Stimulated activated CD4-positive, alpha-beta T cell treated with anti-CD3 and anti-CD28 coated beads, TNF-alpha, amount 100 ng/mL, for 48 hours (primary cell): ENCODE data around the gene MICU2.

ENCODE experiments used
- DNase-seq, 3 donors: peaks; one replicate each; pipeline ENCODE4 v3.0.0-alpha.2; 2020; ENCODE audit warnings: low read depth in 3 of 3

Gene MICU2

GRCh38 chr13:21486322-21486721, 117.6 kb downstream of the MICU2 start:
- DNase-seq = no peak

- DNase-seq = no peak
Observed at GRCh38 chr13:21483748-21484147, 120.2 kb downstream of the MICU2 start.

DNA sequence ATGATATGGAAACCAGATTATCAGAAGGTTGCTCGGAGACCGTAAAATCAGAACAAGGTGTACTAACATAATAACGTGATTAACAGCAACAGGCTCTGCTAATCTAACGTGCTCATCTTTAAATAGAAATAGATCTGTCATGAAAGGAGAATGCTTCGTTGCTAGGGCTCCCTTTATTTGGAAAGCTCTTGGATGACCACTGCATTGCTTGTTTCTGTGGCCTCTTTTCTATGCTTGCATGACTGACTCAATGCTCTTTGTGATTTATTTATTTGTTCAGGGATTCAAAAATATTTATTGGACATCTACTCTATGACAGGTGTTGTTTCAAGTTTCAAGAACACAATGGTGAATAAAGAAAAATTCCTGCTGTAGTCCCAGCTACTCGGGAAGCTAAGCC, 122.6 kb downstream of the MICU2 start:
- DNase-seq = no peak

GRCh38 chr13:21478881-21479808, 124.8 kb downstream of the MICU2 start:
- peak in 2 of 3 donors; percentile 31 for DNase-seq

DNA sequence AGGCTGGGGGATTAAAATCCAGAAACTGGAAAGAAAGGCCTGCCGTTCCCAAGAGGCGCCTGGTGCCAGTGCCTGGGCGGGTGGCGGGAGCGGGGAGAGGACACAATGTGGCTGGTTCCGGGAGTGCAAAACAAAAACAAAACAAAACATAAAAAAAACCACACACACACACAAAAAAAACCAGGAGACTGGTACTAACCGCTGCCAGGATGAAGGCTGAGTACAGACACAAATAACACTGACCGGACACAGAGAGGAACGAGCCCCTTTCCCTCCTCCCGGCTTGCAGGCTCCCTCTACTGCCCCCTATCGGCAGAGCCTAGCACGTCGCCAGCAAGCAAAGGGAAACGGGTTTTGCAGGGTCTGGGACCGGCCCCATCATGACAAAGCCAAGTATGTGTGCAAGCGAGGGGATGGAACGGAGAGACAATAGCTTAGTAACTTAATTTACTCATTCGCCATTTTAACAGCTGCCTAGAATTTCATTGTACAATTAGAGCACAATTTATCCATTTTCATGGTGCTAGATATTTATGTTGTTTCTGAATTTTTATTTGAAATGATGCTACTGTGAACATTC, 127.0 kb downstream of the MICU2 start:
- peak; percentile 65 to 83 (median 72) for DNase-seq

GRCh38 chr13:21475115-21475514, 128.9 kb downstream of the MICU2 start:
- no peak for DNase-seq

GRCh38 chr13:21470785-21471184, 133.2 kb downstream of the MICU2 start:
- no peak for DNase-seq

GRCh38 chr13:21466527-21466926, 137.4 kb downstream of the MICU2 start:
- DNase-seq = no peak

DNA sequence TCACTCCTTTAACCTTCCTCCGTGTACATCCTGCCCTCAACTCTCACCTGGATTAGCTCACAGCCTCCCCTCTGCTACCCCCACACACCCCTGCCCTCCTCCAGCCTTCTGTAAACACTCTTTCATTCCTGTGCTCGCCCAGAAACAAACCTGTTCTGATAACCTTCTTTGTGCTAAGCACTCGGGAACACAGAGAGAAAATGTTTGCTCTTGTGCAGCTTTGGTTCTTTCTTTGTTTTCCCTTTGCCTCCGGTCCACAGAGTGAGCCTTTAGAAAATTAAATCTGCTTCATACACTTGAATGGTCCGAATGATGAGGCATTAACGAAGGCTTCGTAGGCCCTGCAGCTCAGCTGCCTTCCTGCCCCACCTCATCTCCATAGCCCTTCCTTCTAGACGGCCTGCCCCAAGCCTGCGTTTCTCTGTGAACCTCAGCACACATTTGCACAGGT, 138.2 kb downstream of the MICU2 start:
- DNase-seq = no peak

DNA sequence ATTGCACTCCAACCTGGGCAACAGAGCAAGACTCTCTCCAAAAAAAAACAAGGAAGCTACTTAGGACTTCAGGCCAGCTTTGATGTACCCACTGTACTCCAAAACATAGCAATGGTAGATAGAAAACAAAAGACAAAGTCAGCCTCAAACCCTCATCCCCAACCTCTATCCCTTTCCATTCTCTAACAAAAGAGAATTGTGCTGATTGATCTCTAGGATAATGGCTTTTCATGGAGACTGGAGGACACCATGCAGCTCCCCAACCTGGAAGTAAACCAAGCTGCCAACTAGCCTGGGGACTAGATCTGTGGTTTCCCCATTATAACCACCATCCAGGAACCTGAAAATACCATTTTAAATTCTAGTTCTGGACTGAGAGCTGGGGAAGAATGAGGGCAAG, 140.5 kb downstream of the MICU2 start:
- DNase-seq = no peak

DNA sequence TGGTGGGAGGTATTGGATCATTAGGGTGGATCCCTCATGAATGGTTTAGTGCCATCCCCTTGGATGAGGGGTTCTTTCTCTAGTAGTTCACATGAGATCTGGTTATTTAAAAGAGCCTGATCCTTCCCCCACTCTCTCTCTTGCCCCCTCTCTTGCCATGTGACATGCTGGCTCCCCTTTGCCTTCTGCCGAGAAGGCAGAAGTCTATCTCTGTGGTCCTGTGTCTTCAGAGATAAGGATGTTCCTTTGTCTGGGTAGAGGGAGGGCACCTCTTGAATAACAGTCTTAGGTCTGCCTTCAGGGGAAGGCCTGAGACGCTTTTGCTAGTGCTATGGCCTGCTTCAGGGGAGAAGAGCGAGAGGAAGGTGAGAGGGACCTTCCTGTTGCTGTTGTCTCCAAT, 142.8 kb downstream of the MICU2 start:
- DNase-seq = no peak

DNA sequence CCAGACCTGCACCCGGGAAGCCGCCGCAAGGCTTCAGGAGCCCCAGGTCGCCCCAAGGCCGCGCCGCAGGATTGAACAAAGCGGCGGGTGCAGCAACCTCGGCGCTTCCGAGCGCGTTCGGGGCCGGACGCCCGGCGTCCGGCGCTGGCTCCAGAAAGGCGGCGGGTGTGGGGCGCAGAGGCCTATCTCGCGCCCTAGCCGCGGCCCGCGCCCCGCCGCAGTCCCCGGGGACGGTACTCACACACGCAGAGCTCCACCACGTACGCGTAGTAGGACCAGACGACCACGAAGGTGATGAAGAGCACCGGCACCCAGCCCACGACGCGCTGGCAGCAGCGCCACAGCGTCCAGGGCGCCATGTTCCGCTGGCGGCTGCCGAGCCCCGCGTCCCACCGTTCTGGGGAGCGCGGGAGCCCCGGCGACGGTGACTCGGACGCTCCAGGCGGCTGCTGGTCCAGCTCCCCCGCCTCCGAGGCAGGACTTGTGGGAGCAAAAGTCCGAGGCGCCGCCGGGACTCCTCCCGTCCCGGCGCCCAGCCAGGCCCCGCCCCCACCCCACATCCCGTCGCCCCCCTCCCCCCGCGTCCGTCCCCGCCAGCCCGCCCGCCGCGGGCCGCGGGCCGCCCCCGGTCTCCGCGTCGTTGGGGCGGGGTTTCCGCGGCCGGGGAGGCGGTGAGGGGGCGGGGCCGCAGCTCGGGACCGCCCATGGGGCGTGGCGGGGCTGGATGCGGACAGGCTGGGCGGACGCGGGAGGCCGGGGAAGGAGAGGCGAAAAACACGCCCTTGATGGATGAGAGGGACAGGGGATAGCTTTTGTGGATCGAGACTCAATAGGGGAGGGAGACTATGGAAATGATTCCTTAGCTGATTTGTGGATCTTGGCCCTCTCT, 144.9 kb downstream of the MICU2 start, which contains the start of gene ZDHHC20:
Gene ZDHHC20, minus strand, starts transcription at position 491 of the 889 bp plus-strand sequence. Its CDS starts 132 bp downstream, at position 359.
- peak; percentile 80 to 93 (median 80) for DNase-seq

DNA sequence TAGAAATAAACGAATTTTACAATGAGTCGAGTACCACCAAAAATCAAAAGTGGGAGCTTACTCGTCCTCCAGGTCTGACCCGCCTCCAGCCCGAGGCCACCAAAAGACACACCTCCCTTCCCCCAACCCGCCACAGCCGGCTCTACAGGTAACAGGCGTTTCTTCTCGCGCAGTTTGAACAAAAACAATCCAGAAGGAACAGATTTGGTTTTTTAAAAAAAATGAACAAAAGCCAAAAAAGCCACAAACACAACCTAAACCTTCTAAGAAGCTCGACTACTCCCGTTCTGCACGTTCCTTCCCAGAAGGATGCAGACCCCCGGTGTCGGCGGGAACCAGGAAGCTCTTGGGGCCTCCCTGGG, 145.5 kb downstream of the MICU2 start:
- DNase-seq = peak; percentile 15 to 57 (median 27)

DNA sequence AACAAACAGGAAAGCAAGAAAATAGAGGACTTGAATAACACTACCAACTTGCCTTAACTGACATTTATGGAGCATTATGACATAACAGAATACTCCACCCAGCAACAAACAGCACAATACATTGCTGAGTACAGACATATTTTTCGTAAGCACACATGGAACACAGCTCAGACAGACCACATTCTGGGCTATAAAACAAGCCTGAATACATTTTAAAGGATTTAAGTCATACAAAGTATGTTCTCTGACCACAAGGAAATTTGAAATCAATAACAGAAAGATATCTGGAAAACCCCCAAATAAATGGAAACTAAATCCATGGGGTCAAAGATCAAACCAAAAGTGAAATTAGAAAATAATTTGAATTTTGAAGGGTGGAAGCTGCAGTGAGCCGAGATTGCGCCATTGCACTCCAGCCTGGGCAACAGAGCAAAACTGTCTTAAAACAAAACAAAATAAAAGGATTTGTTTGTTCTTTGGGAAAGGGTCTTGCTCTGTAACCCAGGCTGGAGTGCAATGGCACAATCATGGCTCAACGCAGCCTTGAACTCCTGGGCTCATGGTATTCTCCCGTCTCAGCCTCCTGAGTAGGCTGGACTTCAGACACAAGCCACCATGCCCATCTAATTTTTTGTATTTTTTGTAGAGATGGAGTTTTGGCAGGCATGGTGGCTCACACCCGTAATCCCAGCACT, 150.4 kb downstream of the MICU2 start:
- DNase-seq = no peak

DNA sequence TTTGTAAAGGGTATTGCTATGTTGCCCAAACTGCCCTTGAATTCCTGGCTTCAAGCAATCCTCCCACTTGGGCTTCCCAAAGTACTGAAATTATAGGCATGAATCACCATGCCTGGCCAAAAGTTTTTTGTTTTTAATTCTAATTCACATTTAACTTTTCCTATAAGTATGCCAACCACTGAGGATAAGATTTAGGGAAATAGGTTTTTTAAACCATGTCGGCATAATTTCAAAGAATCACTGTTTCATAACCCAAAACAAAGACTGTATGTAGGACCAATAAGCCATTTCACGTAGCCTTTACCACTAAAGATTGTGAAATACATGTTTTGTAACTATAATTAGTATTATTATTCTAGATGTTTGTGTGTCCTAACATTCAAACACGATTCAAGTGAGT, 153.0 kb downstream of the MICU2 start:
- no peak for DNase-seq

DNA sequence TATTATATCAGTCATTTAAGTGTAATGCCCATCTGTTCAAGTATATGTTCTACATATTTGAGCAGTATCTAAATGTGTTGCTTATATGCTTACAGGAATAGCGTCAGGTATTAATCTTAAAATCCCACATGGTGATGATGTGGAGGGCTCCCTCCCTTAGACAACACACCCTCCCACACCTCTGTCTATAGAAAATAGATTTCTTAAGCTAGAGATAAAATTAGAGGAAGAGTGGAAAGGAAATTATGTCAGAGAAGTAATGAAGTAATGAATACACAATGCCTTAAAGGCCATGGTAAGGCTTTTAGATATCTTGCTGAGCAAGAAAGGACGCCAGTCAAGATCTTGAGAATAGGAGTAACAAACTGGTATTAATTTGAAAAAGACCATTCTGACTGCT, 157.3 kb downstream of the MICU2 start:
- DNase-seq = no peak

DNA sequence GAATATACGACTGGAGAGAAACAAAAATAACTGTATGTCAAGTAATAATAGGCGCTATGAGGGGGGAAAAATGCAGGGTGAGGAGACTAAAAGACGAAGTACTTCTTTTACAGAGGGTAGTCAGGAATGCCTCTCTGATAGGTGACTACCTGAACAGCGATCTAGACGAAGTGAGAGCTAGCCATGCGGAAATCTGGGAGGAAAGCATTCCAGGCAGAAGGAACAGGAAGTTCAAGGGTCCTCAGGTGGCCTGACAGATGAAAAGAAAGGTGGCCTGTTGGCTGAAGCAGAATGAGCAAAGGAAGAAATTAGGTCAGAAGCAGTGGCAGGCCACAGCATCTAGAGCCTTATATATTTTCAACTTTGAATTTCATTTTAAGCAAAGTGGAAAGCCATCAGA, 158.2 kb downstream of the MICU2 start:
- no peak for DNase-seq

- DNase-seq = no peak
Observed at GRCh38 chr13:21443171-21443570, 160.8 kb downstream of the MICU2 start.
